UCSD-AML1 (cell line): ENCODE measurements around the gene AGFG1.

Experiments
- DNase-seq: peaks from one replicate; lab custom pipeline; 2025; ENCODE audit not compliant: unreplicated experiment; lab: John Stamatoyannopoulos, UW

AGFG1 gene

DNA sequence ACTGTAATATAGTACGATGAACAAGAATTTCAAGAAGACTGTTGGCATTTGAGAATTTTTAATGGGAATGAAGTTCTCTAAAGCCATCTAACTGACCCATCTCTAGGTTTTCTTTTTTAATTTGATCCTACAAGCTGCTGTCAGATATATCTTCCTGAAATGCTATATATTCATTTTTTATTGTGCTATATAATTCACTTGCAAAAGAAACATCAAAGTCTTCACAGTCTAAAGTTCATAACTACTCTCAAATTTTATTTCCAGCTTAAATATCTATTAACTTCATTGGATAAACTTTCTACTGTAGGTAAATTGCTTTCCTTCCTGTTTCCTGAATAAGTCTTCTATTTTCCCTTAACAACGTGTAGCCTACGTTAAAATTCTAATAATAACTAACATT, 130.4 kb downstream of the AGFG1 start:
- DNase-seq: no peak

GRCh38 chr2:227606476-227606875, 134.5 kb downstream of the AGFG1 start:
- no peak for DNase-seq

DNA sequence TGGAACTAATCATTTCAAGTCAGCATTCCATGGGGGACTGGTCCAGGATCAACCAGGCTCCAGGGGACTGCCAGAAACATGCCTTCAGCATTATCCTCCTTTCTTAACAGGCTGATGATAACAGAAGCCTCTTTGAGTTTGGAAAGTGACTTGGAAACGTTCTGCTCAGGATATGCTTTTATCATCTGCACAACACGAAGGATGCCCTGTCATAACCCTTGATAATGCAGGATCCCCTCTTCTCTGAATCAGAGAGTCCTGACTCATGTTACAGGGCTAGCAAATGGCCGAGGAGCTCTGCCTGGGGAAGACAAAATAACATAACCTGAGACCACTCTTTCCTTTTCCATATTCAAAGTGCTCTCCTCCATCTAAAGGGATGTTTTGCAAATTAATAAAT, 136.0 kb downstream of the AGFG1 start:
- DNase-seq: no peak

- peak; percentile 18 for DNase-seq
These were observed 136.8 kb downstream of the AGFG1 start for GRCh38 chr2:227608561-227609338.

DNA sequence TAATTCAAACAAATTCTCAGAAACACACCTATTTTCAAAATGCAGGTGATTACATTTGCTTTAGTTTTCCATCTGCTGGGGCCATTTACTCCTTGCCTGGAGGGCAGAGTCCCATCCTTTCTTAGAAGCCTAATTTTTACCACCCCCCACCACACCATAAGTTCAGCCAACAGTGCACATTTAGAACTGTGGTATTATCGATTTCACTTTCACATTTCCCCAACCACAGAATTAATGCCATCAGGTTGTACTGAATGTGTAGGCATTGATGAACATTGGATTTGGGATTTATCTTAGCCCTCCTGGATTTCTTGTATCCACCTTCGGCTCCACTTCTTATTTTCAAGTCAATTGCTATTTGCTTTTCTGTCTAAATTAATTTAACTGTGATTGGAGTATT, 138.2 kb downstream of the AGFG1 start:
- no peak for DNase-seq
